ENCODE measurements around the gene WNT7B.

WNT7B gene

GRCh38 chr22:45971408-45972028 lies 5.4 kb downstream of the WNT7B start:
- no peak for DNase-seq (ENCODE audit: low read depth)

- no peak for DNase-seq (ENCODE audit: low read depth)
These were observed 6.1 kb downstream of the WNT7B start for GRCh38 chr22:45970705-45971407.

GRCh38 chr22:45969801-45970470 lies 7.0 kb downstream of the WNT7B start:
- no peak for DNase-seq (ENCODE audit: low read depth)

- DNase-seq (ENCODE audit: low read depth) = no peak
These were observed 7.6 kb downstream of the WNT7B start for GRCh38 chr22:45969414-45969799.

GRCh38 chr22:45968751-45969413 lies 8.1 kb downstream of the WNT7B start:
- DNase-seq (ENCODE audit: low read depth) = peak; percentile 35

GRCh38 chr22:45968003-45968650 lies 8.8 kb downstream of the WNT7B start:
- DNase-seq (ENCODE audit: low read depth) = no peak

- no peak for DNase-seq (ENCODE audit: low read depth)
These were observed 10.0 kb downstream of the WNT7B start for GRCh38 chr22:45966895-45967365.

- no peak for DNase-seq (ENCODE audit: low read depth)
These were observed 10.6 kb downstream of the WNT7B start for GRCh38 chr22:45966320-45966894.

- no peak for DNase-seq (ENCODE audit: low read depth)
These were observed 11.4 kb downstream of the WNT7B start for GRCh38 chr22:45965563-45965962.

GRCh38 chr22:45964926-45965527 lies 11.9 kb downstream of the WNT7B start:
- no peak for DNase-seq (ENCODE audit: low read depth)

GRCh38 chr22:45964372-45964771 lies 12.6 kb downstream of the WNT7B start:
- no peak for DNase-seq (ENCODE audit: low read depth)

GRCh38 chr22:45963821-45964220 lies 13.1 kb downstream of the WNT7B start:
- no peak for DNase-seq (ENCODE audit: low read depth)

- DNase-seq (ENCODE audit: low read depth) = no peak
These were observed 14.1 kb downstream of the WNT7B start for GRCh38 chr22:45962756-45963324.

GRCh38 chr22:45962434-45962718 lies 14.6 kb downstream of the WNT7B start:
- DNase-seq (ENCODE audit: low read depth) = no peak

- no peak for DNase-seq (ENCODE audit: low read depth)
These were observed 15.1 kb downstream of the WNT7B start for GRCh38 chr22:45961679-45962433.

- no peak for DNase-seq (ENCODE audit: low read depth)
These were observed 16.2 kb downstream of the WNT7B start for GRCh38 chr22:45960477-45961386.

GRCh38 chr22:45959719-45960476 lies 17.1 kb downstream of the WNT7B start:
- no peak for DNase-seq (ENCODE audit: low read depth)

- DNase-seq (ENCODE audit: low read depth) = no peak
These were observed 18.0 kb downstream of the WNT7B start for GRCh38 chr22:45958971-45959370.

GRCh38 chr22:45957826-45958225 lies 19.1 kb downstream of the WNT7B start:
- DNase-seq (ENCODE audit: low read depth) = no peak
